K562 (cell line): ENCODE data around the gene CMBL. TPM values are rescaled to one million over a fixed set of nuclear protein-coding genes. Genes with fewer than 3 reads are reported as not detected.

Experiments used
- CHCHD3 ChIP-seq: fragments of 250-450 bp; sonication (Bioruptor Pico); IDR thresholded peaks from 2 replicates; pipeline ENCODE4 v2.1.2; 2022; ENCODE audit warnings: mild to moderate bottlenecking
- GTF2E2 ChIP-seq: fragments of 200-800 bp; sonication (Bioruptor generic); IDR thresholded peaks from 2 replicates; pipeline ENCODE4 v1.6.1; 2016; ENCODE audit warnings: missing genetic modification characterization, missing compliant biosample characterization
- JUND ChIP-seq, 2 experiments: IDR thresholded peaks; 2 replicates in 1 of 2; 3 replicates in 1 of 2; pipeline ENCODE4 v1.6.1; 2011; ENCODE audit warnings: borderline replicate concordance in 2 of 2, low read depth in 2 of 2, low read length in 2 of 2, improper control_type of control experiment in 1 of 2, missing biosample characterization in 1 of 2, missing genetic modification characterization in 1 of 2, missing genetic modification reagents in 1 of 2
- MCM2 ChIP-seq: fragments of 450-650 bp; IDR thresholded peaks from 2 replicates; pipeline ENCODE4 v1.6.1; 2017; ENCODE audit warnings: low read depth, mild to moderate bottlenecking
- POLR2A ChIP-seq: fragments of 450-650 bp; conservative IDR thresholded peaks from 2 replicates; pipeline ENCODE4 v1.6.1; 2016
- POLR2H ChIP-seq: IDR thresholded peaks from 2 replicates; pipeline ENCODE4 v1.6.1; 2016; ENCODE audit warnings: missing genetic modification characterization, low read depth, mild to moderate bottlenecking, control low read depth, missing compliant biosample characterization, moderate library complexity
- PYGO2 ChIP-seq: fragments of 450-650 bp; IDR thresholded peaks from 2 replicates; pipeline ENCODE4 v1.6.1; 2016; ENCODE audit warnings: mild to moderate bottlenecking, missing genetic modification characterization, moderate library complexity, missing compliant biosample characterization
- RAD21 ChIP-seq, 2 experiments: fragments of 250-450 bp in 1 of 2; fragments of 450-650 bp in 1 of 2; sonication (Bioruptor Pico) in 1 of 2; formaldehyde crosslinking in 1 of 2; IDR thresholded peaks in 1 of 2; conservative IDR thresholded peaks in 1 of 2; 2 replicates each; pipeline versions ENCODE4 v1.4.0 to v1.8.0; 2020 to 2022; ENCODE audit warnings: mild to moderate bottlenecking in 2 of 2, moderate library complexity in 1 of 2
- SREBF1 ChIP-seq: fragments of 150-350 bp; IDR thresholded peaks from 2 replicates; pipeline ENCODE4 v1.6.1; 2014; ENCODE audit warnings: antibody characterized with exemption, low read depth, low read length, borderline replicate concordance
- SRSF7 ChIP-seq: fragments of 200-400 bp; formaldehyde crosslinking; optimal IDR thresholded peaks from 2 replicates; pipeline ENCODE3; 2017; ENCODE audit warnings: mild to moderate bottlenecking, low read depth, low read length
- WHSC1 ChIP-seq: IDR thresholded peaks from one replicate; pipeline ENCODE4 v1.6.1; 2012; ENCODE audit warnings: low read length, control low read depth, inconsistent platforms
- ZNF217 ChIP-seq: sonication (generic); formaldehyde crosslinking; IDR thresholded peaks from 2 replicates; pipeline ENCODE4 v1.8.0; 2022; ENCODE audit warnings: mild to moderate bottlenecking, missing genetic modification reagents
- ZNF263 ChIP-seq: sonication (generic); formaldehyde crosslinking; IDR thresholded peaks from 2 replicates; pipeline ENCODE4 v1.8.0; 2022; ENCODE audit warnings: mild to moderate bottlenecking, missing genetic modification reagents, borderline replicate concordance
- polyA plus RNA-seq, 8 experiments: library from polyadenylated mRNA; depleted of rRNA in 4 of 8; stranded (reverse) in 5 of 8; unstranded in 3 of 8; fragments of >200 nt; fragmentation: Nextera tagmentation in 2 of 8; fragmentation: Illumina TruSeq in 1 of 8; extraction: Ambion mirVana in 2 of 8; extraction: Trizol in 1 of 8; gene quantifications; 2 replicates each; pipeline versions ENCODE4 v1.2.1 to v1.2.3, GENCODE V29; 2011 to 2014; ENCODE audit warnings: inconsistent platforms in 1 of 8, missing spikeins in 1 of 8
- total RNA-seq, 7 experiments: library from RNA; depleted of rRNA in 6 of 7; stranded (reverse); fragments of >200 nt in 6 of 7; fragmentation: Illumina TruSeq in 2 of 7; extraction: Trizol in 2 of 7; gene quantifications; 2 replicates each; pipeline versions ENCODE4 v1.2.1 to v1.2.3, GENCODE V29; 2011 to 2021; ENCODE audit warnings: low replicate concordance in 1 of 7
- TF ChIP-seq, protein P1 (sequence below): fragments of 250-450 bp; sonication (Bioruptor Pico); IDR thresholded peaks from 2 replicates; pipeline ENCODE4 v1.8.0; 2022; ENCODE audit warnings: inconsistent platforms
- TF ChIP-seq, protein P2 (sequence below): fragments of 450-650 bp; IDR thresholded peaks from 2 replicates; pipeline ENCODE4 v1.6.1; 2016; ENCODE audit warnings: borderline replicate concordance
- TF ChIP-seq, protein P3 (sequence below), 2 experiments: fragments of 450-650 bp in 1 of 2; IDR thresholded peaks; 2 replicates each; pipeline ENCODE4 v1.6.1; 2011 to 2017; ENCODE audit warnings: low read depth in 2 of 2, antibody characterized with exemption in 1 of 2, borderline replicate concordance in 1 of 2, low read length in 1 of 2, mild to moderate bottlenecking in 1 of 2, mixed read lengths in 1 of 2; ENCODE audit not compliant: control insufficient read depth in 1 of 2

The CMBL gene
- total and polyA plus RNA-seq, 9 of the 15 experiments (the other 6 are each of a cell fraction or from before 2014, with no cell fraction given), result 22.6 to 192 (median 71.1) TPM

GRCh38 chr5:10307206-10308148, at the start of gene CMBL (continued):
- TF ChIP-seq CHCHD3 (CRISPR knock-in tag) (0 out of 2 replicates have a peak, but pooled peaks have one; percentile 37), WHSC1 (no peak), MCM2 (no peak), SREBF1 (peak; percentile 41; the same call in 1 of the 2 replicates), POLR2A (peak; percentile 86), GTF2E2 (tag) (no peak), RAD21 (CRISPR knock-in tag; conservative IDR thresholded peaks at IDR 0.05 in 1 of 2, IDR thresholded peaks at IDR 0.05 in 1 of 2) (peak in 1 of 2 experiments; percentile 11; a peak in 1 of 4 replicates), PYGO2 (no peak), ZNF217 (CRISPR knock-in tag) (no peak), SRSF7 (no peak), POLR2H (tag) (no peak), ZNF263 (CRISPR knock-in tag) (peak; percentile 75), JUND (IDR thresholded peaks at IDR 0.05; ENCODE audit: borderline replicate concordance, low read depth, low read length) (peak; percentile 35; the same call in 1 of the 2 replicates), JUND (tag; IDR thresholded peaks at IDR 0.05; ENCODE audit: borderline replicate concordance, low read depth, low read length) (peak; percentile 19; the same call in 1 of the 3 replicates)
- TF ChIP-seq, protein P1, sequence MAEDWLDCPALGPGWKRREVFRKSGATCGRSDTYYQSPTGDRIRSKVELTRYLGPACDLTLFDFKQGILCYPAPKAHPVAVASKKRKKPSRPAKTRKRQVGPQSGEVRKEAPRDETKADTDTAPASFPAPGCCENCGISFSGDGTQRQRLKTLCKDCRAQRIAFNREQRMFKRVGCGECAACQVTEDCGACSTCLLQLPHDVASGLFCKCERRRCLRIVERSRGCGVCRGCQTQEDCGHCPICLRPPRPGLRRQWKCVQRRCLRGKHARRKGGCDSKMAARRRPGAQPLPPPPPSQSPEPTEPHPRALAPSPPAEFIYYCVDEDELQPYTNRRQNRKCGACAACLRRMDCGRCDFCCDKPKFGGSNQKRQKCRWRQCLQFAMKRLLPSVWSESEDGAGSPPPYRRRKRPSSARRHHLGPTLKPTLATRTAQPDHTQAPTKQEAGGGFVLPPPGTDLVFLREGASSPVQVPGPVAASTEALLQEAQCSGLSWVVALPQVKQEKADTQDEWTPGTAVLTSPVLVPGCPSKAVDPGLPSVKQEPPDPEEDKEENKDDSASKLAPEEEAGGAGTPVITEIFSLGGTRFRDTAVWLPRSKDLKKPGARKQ (CRISPR knock-in tag), result no peak
- TF ChIP-seq, protein P2, sequence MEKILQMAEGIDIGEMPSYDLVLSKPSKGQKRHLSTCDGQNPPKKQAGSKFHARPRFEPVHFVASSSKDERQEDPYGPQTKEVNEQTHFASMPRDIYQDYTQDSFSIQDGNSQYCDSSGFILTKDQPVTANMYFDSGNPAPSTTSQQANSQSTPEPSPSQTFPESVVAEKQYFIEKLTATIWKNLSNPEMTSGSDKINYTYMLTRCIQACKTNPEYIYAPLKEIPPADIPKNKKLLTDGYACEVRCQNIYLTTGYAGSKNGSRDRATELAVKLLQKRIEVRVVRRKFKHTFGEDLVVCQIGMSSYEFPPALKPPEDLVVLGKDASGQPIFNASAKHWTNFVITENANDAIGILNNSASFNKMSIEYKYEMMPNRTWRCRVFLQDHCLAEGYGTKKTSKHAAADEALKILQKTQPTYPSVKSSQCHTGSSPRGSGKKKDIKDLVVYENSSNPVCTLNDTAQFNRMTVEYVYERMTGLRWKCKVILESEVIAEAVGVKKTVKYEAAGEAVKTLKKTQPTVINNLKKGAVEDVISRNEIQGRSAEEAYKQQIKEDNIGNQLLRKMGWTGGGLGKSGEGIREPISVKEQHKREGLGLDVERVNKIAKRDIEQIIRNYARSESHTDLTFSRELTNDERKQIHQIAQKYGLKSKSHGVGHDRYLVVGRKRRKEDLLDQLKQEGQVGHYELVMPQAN, result peak; percentile 87; the same call in 1 of the 2 replicates
- TF ChIP-seq, protein P3, sequence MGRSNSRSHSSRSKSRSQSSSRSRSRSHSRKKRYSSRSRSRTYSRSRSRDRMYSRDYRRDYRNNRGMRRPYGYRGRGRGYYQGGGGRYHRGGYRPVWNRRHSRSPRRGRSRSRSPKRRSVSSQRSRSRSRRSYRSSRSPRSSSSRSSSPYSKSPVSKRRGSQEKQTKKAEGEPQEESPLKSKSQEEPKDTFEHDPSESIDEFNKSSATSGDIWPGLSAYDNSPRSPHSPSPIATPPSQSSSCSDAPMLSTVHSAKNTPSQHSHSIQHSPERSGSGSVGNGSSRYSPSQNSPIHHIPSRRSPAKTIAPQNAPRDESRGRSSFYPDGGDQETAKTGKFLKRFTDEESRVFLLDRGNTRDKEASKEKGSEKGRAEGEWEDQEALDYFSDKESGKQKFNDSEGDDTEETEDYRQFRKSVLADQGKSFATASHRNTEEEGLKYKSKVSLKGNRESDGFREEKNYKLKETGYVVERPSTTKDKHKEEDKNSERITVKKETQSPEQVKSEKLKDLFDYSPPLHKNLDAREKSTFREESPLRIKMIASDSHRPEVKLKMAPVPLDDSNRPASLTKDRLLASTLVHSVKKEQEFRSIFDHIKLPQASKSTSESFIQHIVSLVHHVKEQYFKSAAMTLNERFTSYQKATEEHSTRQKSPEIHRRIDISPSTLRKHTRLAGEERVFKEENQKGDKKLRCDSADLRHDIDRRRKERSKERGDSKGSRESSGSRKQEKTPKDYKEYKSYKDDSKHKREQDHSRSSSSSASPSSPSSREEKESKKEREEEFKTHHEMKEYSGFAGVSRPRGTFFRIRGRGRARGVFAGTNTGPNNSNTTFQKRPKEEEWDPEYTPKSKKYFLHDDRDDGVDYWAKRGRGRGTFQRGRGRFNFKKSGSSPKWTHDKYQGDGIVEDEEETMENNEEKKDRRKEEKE (IDR thresholded peaks at IDR 0.05; ENCODE audit: borderline replicate concordance in 1 of 2, control insufficient read depth in 1 of 2, low read depth in 2 of 2, low read length in 1 of 2), result no peak
